GM19468 (cell line): ENCODE measurements around the gene RAB22A.
A peak's percentile ranks its signal among the peaks of the same experiment; 100 is the strongest.
"Not testable (repeated sequence)": the region's sequence is repeated elsewhere in the genome, so short reads cannot be mapped to it uniquely, and the experiment has no call there.

ENCODE experiments used
- ATAC-seq: cut with Tn5 transposase; IDR thresholded peaks from one replicate; pipeline ENCODE4 v1.9.1; 2021; ENCODE audit warnings: mild to moderate bottlenecking, moderate library complexity, moderate number of reproducible peaks; ENCODE audit not compliant: unreplicated experiment; ENCODE audit errors: extremely low read depth

RAB22A gene

GRCh38 chr20:58406422-58407001, 97.0 kb downstream of the RAB22A start:
- no peak for ATAC-seq

GRCh38 chr20:58407201-58407873, 97.8 kb downstream of the RAB22A start:
- no peak for ATAC-seq

GRCh38 chr20:58407966-58408557, 98.5 kb downstream of the RAB22A start:
- ATAC-seq: peak; percentile 28

GRCh38 chr20:58408603-58409246, 99.2 kb downstream of the RAB22A start:
- ATAC-seq: no peak

GRCh38 chr20:58414216-58414615, 104.7 kb downstream of the RAB22A start:
- ATAC-seq: not testable (repeated sequence)

GRCh38 chr20:58414786-58415185, 105.3 kb downstream of the RAB22A start:
- ATAC-seq: not testable (repeated sequence)

GRCh38 chr20:58416057-58416456, 106.5 kb downstream of the RAB22A start:
- ATAC-seq: no peak

- no peak for ATAC-seq
These were observed 107.3 kb downstream of the RAB22A start for GRCh38 chr20:58416835-58417234.
